Hepatocyte (in vitro differentiated cells): ENCODE results near the gene TADA3.

Experiments used
- EZH2 ChIP-seq: fragments of 200-600 bp; sonication (generic); IDR thresholded peaks from 2 replicates; pipeline ENCODE4 v1.6.1; 2016; ENCODE audit warnings: antibody characterized with exemption, mild to moderate bottlenecking, borderline replicate concordance
- TF ChIP-seq, protein P1 (sequence below): fragments of 200-600 bp; sonication (generic); IDR thresholded peaks from 2 replicates; pipeline ENCODE4 v1.5.1; 2016; ENCODE audit warnings: antibody characterized with exemption, mild to moderate bottlenecking; ENCODE audit not compliant: poor library complexity

DNA sequence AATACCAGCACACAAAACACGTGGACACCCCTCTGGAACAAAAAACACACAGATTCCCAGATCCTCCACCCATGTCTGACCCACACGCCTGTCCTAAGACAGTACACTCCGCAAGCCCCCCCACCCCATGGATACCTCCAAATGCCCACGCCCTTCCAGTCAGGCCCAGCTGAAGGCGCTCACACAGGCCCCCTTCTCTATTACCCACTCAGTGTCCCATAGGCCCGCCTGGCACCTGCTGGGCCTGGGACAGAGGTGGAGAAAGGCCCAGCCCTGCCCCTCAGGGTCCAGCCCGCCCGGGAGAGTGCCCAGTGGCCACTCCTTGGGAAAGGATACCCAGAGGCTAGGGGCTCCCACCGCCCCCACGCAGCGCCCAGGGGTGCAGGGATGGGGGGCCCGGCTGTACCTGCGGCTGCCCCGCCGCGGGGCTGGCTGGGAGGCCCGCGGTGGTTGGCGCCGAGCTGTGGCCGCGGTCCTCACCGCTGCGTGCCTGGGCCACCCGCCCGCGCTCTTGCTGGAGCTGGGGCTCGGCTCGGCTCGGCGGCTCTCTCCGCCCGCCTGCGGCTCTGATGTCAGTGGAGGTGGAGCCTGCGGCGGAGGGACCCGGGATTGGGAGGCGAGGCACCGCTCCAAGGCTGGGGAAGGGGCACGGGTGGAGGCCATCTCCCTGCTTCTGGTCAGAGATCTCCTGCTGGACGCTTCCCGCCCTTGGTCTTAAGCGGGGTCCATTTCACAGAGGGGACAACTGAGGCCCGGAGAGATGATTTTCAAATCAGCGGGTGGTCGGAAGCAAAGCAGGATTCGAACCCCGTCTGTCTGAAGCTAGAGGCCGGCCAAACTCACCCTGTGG is 22.6 kb downstream of the TADA3 start, which contains the start of gene CAMK1:
- TF ChIP-seq, protein P1, sequence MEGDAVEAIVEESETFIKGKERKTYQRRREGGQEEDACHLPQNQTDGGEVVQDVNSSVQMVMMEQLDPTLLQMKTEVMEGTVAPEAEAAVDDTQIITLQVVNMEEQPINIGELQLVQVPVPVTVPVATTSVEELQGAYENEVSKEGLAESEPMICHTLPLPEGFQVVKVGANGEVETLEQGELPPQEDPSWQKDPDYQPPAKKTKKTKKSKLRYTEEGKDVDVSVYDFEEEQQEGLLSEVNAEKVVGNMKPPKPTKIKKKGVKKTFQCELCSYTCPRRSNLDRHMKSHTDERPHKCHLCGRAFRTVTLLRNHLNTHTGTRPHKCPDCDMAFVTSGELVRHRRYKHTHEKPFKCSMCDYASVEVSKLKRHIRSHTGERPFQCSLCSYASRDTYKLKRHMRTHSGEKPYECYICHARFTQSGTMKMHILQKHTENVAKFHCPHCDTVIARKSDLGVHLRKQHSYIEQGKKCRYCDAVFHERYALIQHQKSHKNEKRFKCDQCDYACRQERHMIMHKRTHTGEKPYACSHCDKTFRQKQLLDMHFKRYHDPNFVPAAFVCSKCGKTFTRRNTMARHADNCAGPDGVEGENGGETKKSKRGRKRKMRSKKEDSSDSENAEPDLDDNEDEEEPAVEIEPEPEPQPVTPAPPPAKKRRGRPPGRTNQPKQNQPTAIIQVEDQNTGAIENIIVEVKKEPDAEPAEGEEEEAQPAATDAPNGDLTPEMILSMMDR = no peak
- no peak for TF ChIP-seq EZH2
